Measurements from ENCODE around the gene THOC2. TPM values are rescaled to one million over a fixed set of nuclear protein-coding genes. Genes with fewer than 3 reads are reported as not detected.
"Not testable (repeated sequence)": the region's sequence is repeated elsewhere in the genome, so short reads cannot be mapped to it uniquely, and the experiment has no call there.

THOC2 gene
- total RNA-seq, 6 experiments from 2014 or later, result 24.0 to 39.8 (median 29.6) TPM

- H3K4me3 ChIP-seq; H3K36me3 ChIP-seq; H3K27me3 ChIP-seq; H3K4me1 ChIP-seq; H3K27ac ChIP-seq; ATAC-seq; intact Hi-C loops (cut with DNase I); H3K9me3 ChIP-seq; DNase-seq: not testable (repeated sequence)
- WGBS (ENCODE audit: insufficient coverage, low coverage, low lambda C conversion rate, missing lambda C conversion rate), result 85% methylated on average over 8 of the region's 9 CpGs
Observed at GRCh38 chrX:123656507-123656906, 76.3 kb downstream of the THOC2 start.

DNA sequence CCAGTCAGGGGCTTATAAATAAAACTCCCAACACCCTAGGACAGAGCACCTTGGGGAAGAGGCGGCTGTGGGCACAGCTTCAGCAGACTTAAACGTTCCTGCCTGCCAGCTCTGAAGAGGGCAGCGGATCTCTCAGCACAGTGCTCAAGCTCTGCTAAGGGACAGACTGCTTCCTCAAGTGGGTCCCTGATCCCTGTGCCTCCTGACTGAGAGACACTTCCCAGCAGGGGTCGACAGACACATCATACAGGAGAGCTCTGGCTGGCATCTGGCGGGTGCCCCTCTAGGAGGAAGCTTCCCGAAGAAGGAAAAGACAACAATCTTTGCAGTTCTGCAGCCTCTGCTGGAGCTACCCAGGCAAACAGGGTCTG lies 84.1 kb downstream of the THOC2 start:
- H3K27ac ChIP-seq; H3K36me3 ChIP-seq; DNase-seq; ATAC-seq; H3K4me1 ChIP-seq; intact Hi-C loops (cut with DNase I); H3K27me3 ChIP-seq; H3K9me3 ChIP-seq; H3K4me3 ChIP-seq: not testable (repeated sequence)
- WGBS (ENCODE audit: insufficient coverage, low coverage, low lambda C conversion rate, missing lambda C conversion rate), result 44% methylated on average over 4 of the region's 6 CpGs

DNA sequence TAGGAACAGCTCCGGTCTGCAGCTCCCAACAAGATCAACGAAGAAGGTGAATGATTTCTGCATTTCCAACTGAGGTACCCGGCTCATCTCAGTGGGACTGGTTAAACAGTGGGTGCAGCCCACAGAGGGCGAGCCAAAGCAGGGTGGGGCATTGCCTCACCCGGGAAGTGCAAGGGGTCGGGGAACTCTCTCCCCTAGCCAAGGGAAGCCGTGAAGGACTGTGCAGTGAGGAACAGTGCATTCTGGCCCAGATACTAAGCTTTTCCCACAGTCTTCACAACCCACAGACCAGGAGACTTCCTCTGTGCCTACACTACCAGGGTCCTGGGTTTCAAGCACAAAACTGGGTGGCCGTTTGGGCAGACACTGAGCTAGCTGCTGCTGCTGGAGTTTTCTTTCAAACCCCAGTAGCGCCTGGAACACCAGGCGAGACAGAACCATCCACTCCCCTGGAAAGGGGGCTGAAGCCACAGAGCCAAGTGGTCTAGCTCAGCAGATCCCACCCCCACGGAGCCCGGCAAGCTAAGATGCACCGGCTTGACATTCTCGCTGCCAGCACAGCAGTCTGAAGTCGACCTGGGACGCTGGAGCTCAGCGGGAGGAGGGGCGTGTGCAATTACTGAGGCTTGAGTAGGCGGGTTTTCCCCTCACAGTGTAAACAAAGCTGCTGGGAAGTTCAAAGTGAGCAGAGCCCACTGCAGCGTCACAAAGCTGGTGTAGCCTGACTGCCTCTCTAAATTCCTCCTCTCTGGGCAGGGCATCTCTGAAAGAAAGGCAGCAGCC lies 84.6 kb downstream of the THOC2 start:
- peak; percentile 33 to 89 (median 60) for ATAC-seq
- TF ChIP-seq POLR2A (IDR thresholded peaks at IDR 0.05), result no peak
- TF ChIP-seq, protein P1, sequence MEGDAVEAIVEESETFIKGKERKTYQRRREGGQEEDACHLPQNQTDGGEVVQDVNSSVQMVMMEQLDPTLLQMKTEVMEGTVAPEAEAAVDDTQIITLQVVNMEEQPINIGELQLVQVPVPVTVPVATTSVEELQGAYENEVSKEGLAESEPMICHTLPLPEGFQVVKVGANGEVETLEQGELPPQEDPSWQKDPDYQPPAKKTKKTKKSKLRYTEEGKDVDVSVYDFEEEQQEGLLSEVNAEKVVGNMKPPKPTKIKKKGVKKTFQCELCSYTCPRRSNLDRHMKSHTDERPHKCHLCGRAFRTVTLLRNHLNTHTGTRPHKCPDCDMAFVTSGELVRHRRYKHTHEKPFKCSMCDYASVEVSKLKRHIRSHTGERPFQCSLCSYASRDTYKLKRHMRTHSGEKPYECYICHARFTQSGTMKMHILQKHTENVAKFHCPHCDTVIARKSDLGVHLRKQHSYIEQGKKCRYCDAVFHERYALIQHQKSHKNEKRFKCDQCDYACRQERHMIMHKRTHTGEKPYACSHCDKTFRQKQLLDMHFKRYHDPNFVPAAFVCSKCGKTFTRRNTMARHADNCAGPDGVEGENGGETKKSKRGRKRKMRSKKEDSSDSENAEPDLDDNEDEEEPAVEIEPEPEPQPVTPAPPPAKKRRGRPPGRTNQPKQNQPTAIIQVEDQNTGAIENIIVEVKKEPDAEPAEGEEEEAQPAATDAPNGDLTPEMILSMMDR (IDR thresholded peaks at IDR 0.05), result no peak
- DNase-seq, result peak in 1 of 3 donors; percentile 56
- 71% methylated on average over 5 of the region's 20 CpGs for WGBS (ENCODE audit: insufficient coverage, low coverage, low lambda C conversion rate, missing lambda C conversion rate)
- Histone ChIP-seq H3K27me3 (no peaks in the 10 kb centered on the region), H3K4me1 (no peaks in the 10 kb centered on the region), H3K36me3 (no peaks in the 10 kb centered on the region), H3K27ac (no peak overlapping the region), H3K9me3 (no peaks in the 10 kb centered on the region), H3K4me3 (no peak overlapping the region)
- intact Hi-C loops (cut with DNase I), result no loop called here

GRCh38 chrX:123647244-123647643 lies 85.6 kb downstream of the THOC2 start:
- Histone ChIP-seq H3K27me3 (no peaks in the 10 kb centered on the region), H3K27ac (no peak overlapping the region), H3K4me1 (no peaks in the 10 kb centered on the region), H3K9me3 (no peaks in the 10 kb centered on the region), H3K36me3 (no peaks in the 10 kb centered on the region), H3K4me3 (no peak overlapping the region)
- WGBS (ENCODE audit: insufficient coverage, low coverage, low lambda C conversion rate, missing lambda C conversion rate), result 62% methylated on average over 2 of the region's 4 CpGs
- intact Hi-C loops (cut with DNase I), result no loop called here
- ATAC-seq (no peak), DNase-seq (no peak)
- no peak for TF ChIP-seq POLR2A (IDR thresholded peaks at IDR 0.05)
- TF ChIP-seq, protein P1 (IDR thresholded peaks at IDR 0.05), result no peak

- Histone ChIP-seq H3K36me3 (peaks cover 0 to 16% (median 1%) of the 10 kb centered on the region in 4 donors), H3K27me3 (no peaks in the 10 kb centered on the region), H3K4me3 (no peak overlapping the region), H3K4me1 (no peaks in the 10 kb centered on the region), H3K9me3 (no peaks in the 10 kb centered on the region), H3K27ac (no peak overlapping the region)
- TF ChIP-seq, protein P1 (IDR thresholded peaks at IDR 0.05), result no peak
- TF ChIP-seq POLR2A (IDR thresholded peaks at IDR 0.05), result no peak
- DNase-seq (no peak), ATAC-seq (no peak)
- intact Hi-C loops (cut with DNase I), result no loop called here
- WGBS (ENCODE audit: insufficient coverage, low coverage, low lambda C conversion rate, missing lambda C conversion rate), result 80% methylated on average over 3 of the region's 3 CpGs
Observed at GRCh38 chrX:123629502-123629901, 103.3 kb downstream of the THOC2 start.

All from right lobe of liver (tissue), 6 donors.